Left lung (tissue), 10 donors: Measurements from ENCODE around the gene KATNAL1. TPM values are rescaled to one million over a fixed set of nuclear protein-coding genes. Genes with fewer than 3 reads are reported as not detected.

ENCODE experiments used
- ATAC-seq: fragments of 200-7000 bp; cut with Tn5 transposase; one replicate; pipeline ENCODE4 v1.9.1; 2020; ENCODE audit warnings: moderate library complexity
- DNase-seq, 4 donors: peaks; one replicate each; pipeline ENCODE4 v3.0.0-alpha.2; 2013 to 2020
- H3K27ac ChIP-seq, 2 donors: fragments of 200-600 bp; sonication (generic) in 1 of 2; one replicate each; pipeline versions ENCODE4 v1.5.0 to v1.8.0; 2020 to 2021
- H3K27me3 ChIP-seq, 2 donors: fragments of 200-600 bp; sonication (generic) in 1 of 2; one replicate each; pipeline versions ENCODE4 v1.5.0 to v1.8.0; 2020 to 2021
- H3K36me3 ChIP-seq, 2 donors: fragments of 200-600 bp; sonication (generic) in 1 of 2; one replicate each; pipeline versions ENCODE4 v1.5.0 to v1.8.0; 2020 to 2021
- H3K4me1 ChIP-seq, 2 donors: fragments of 200-600 bp; one replicate each; pipeline ENCODE4 v1.8.0; 2021
- H3K4me3 ChIP-seq, 2 donors: fragments of 200-600 bp; sonication (generic) in 1 of 2; one replicate each; pipeline versions ENCODE4 v1.5.0 to v1.8.0; 2020 to 2021; ENCODE audit warnings: mild to moderate bottlenecking in 1 of 2
- H3K9me3 ChIP-seq, 2 donors: fragments of 200-600 bp; sonication (generic) in 1 of 2; one replicate each; pipeline versions ENCODE4 v1.5.0 to v1.8.0; 2020 to 2021
- intact Hi-C, 2 donors: fragments of 100-400 bp; cut with DNase I; formaldehyde crosslinking; loops; one replicate each; pipeline versions ENCODE4 v1.11.2 to v1.14.2; 2022
- polyA plus RNA-seq, 6 donors: library from polyadenylated mRNA; unstranded; fragments of 120-200 nt; gene quantifications; one replicate each; pipeline ENCODE4 v1.2.1, GENCODE V29; 2013; ENCODE audit not compliant: insufficient read length in 6 of 6
- total RNA-seq, 2 donors: library from RNA; stranded (reverse); fragmentation: NEBNext Ultra II Directional; extraction: Animal tissue kit (Norgen Biotek cat#: 25700); gene quantifications; one replicate each; pipeline ENCODE4 v1.2.1, GENCODE V29; 2021
- TF ChIP-seq, protein P1 (sequence below), 2 donors: fragments of 200-600 bp; sonication (generic) in 1 of 2; IDR thresholded peaks; one replicate each; pipeline versions ENCODE4 v1.5.0 to v1.8.0; 2021; ENCODE audit warnings: antibody characterized with exemption in 2 of 2
- donor health status: DM: no; HTN: yes; CAD: no.
- donor health status: DM: no; HTN: no; CAD: no.

The KATNAL1 gene
- total and polyA plus RNA-seq, 8 donors = 13.9 to 24.9 (median 16.2) TPM

DNA sequence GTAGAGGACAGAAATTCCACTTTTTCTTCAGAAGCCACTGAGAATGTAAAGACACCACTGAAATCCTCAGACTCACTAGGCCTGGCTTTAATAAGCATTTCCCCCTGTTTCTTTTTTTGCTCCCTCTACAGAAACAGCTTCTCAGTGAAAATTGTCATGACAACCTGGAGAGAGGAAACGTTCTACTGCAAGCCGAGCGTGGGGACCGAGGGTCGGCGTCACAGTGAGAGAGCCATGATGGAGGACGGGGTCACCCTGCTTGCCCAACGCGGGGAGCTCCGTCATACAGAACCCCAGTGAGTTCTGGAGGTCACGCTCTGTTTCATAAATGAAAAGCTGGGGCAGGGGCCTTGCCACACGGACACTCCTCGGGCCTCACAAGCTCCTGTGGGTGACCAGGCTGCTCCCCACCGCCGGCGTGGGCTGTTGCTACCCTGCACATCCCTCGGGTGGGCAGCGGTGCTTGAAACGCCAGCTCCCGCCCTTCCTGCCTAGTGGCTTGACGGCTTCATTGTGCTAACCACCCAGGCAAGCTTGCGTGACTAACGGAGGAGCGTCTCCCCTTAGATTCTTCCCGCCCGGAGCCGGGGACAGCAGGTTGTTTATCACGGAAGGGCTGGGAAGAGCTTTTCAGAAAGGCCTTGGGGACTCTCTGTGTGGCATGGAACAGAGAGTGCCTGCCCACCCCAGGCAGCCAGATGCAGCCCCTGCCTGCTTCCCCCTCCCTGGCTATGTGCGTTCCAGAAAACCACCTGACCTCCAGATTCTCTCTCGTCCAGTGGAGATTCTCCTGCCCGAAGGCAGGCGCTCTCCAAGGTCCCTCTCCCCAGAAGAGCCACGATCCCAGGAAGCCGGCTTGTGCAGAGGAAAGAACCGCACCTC, 153.6 kb downstream of the KATNAL1 start:
- no peaks in the 10 kb centered on the region for H3K9me3 ChIP-seq
- no peaks in the 10 kb centered on the region for H3K36me3 ChIP-seq
- ATAC-seq = no peak
- intact Hi-C loops = no loop called here
- no peak overlapping the region for H3K27ac ChIP-seq
- H3K4me3 ChIP-seq = no peak overlapping the region
- TF ChIP-seq, protein P1, sequence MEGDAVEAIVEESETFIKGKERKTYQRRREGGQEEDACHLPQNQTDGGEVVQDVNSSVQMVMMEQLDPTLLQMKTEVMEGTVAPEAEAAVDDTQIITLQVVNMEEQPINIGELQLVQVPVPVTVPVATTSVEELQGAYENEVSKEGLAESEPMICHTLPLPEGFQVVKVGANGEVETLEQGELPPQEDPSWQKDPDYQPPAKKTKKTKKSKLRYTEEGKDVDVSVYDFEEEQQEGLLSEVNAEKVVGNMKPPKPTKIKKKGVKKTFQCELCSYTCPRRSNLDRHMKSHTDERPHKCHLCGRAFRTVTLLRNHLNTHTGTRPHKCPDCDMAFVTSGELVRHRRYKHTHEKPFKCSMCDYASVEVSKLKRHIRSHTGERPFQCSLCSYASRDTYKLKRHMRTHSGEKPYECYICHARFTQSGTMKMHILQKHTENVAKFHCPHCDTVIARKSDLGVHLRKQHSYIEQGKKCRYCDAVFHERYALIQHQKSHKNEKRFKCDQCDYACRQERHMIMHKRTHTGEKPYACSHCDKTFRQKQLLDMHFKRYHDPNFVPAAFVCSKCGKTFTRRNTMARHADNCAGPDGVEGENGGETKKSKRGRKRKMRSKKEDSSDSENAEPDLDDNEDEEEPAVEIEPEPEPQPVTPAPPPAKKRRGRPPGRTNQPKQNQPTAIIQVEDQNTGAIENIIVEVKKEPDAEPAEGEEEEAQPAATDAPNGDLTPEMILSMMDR (IDR thresholded peaks at IDR 0.05) = no peak
- DNase-seq = no peak
- peaks cover 0 to 14% of the 10 kb centered on the region in 2 donors for H3K27me3 ChIP-seq
- H3K4me1 ChIP-seq = no peaks in the 10 kb centered on the region

Other genes starting within 250 kb of the KATNAL1 start
- not detected for gene UBE2L5, start 114.9 kb upstream of the KATNAL1 start, total RNA-seq
- gene UBE2L5, start 114.9 kb upstream of the KATNAL1 start, polyA plus RNA-seq = under 1 TPM; 0.28 to 0.95 (median 0.40) TPM
- 100 to 1,000 TPM; 249 to 256 TPM for gene HMGB1, start 158.4 kb upstream of the KATNAL1 start, total RNA-seq
- 100 to 1,000 TPM; 759 to 976 (median 828) TPM for gene HMGB1, start 158.4 kb upstream of the KATNAL1 start, polyA plus RNA-seq